ENCODE data around the gene HRH4.

Gene HRH4

GRCh38 chr18:24426398-24427294 lies 33.8 kb upstream of the HRH4 start, which contains the start of gene IMPACT:
TSS of gene IMPACT (plus strand) at chr18:24426670. CDS start at chr18:24426757, 87 bp downstream.
- TF ChIP-seq CTCF (IDR thresholded peaks at IDR 0.05; ENCODE audit: low read depth, low read length, missing control alignments) = no peak
- no peak for DNase-seq (ENCODE audit: low read depth)
- H3K4me3 ChIP-seq (ENCODE audit: low read depth, low read length) = peak within 1 kb of the TSS; percentile 72

GRCh38 chr18:24427484-24427883 lies 33.0 kb upstream of the HRH4 start:
- TF ChIP-seq CTCF (IDR thresholded peaks at IDR 0.05; ENCODE audit: low read depth, low read length, missing control alignments) = no peak
- H3K4me3 ChIP-seq (ENCODE audit: low read depth, low read length) = no peak overlapping the region
- no peak for DNase-seq (ENCODE audit: low read depth)

- no peak overlapping the region for H3K4me3 ChIP-seq (ENCODE audit: low read depth, low read length)
- TF ChIP-seq CTCF (IDR thresholded peaks at IDR 0.05; ENCODE audit: low read depth, low read length, missing control alignments) = no peak
- DNase-seq (ENCODE audit: low read depth) = no peak
These were observed 31.7 kb upstream of the HRH4 start for GRCh38 chr18:24428709-24429108.

- no peak for TF ChIP-seq CTCF (IDR thresholded peaks at IDR 0.05; ENCODE audit: low read depth, low read length, missing control alignments)
- no peak for DNase-seq (ENCODE audit: low read depth)
- no peak overlapping the region for H3K4me3 ChIP-seq (ENCODE audit: low read depth, low read length)
These were observed 31.2 kb upstream of the HRH4 start for GRCh38 chr18:24429188-24429587.

GRCh38 chr18:24432618-24433017 lies 27.8 kb upstream of the HRH4 start:
- no peak overlapping the region for H3K4me3 ChIP-seq (ENCODE audit: low read depth, low read length)
- DNase-seq (ENCODE audit: low read depth) = no peak
- TF ChIP-seq CTCF (IDR thresholded peaks at IDR 0.05; ENCODE audit: low read depth, low read length, missing control alignments) = no peak

- no peak overlapping the region for H3K4me3 ChIP-seq (ENCODE audit: low read depth, low read length)
- DNase-seq (ENCODE audit: low read depth) = no peak
- TF ChIP-seq CTCF (IDR thresholded peaks at IDR 0.05; ENCODE audit: low read depth, low read length, missing control alignments) = no peak
These were observed 23.5 kb upstream of the HRH4 start for GRCh38 chr18:24436939-24437338.

GRCh38 chr18:24443870-24444269 lies 16.6 kb upstream of the HRH4 start:
- DNase-seq (ENCODE audit: low read depth) = no peak
- no peak for TF ChIP-seq CTCF (IDR thresholded peaks at IDR 0.05; ENCODE audit: low read depth, low read length, missing control alignments)
- no peak overlapping the region for H3K4me3 ChIP-seq (ENCODE audit: low read depth, low read length)

All from GM12864 (cell line).